Measurements from ENCODE around the gene NUDT7.

DNA sequence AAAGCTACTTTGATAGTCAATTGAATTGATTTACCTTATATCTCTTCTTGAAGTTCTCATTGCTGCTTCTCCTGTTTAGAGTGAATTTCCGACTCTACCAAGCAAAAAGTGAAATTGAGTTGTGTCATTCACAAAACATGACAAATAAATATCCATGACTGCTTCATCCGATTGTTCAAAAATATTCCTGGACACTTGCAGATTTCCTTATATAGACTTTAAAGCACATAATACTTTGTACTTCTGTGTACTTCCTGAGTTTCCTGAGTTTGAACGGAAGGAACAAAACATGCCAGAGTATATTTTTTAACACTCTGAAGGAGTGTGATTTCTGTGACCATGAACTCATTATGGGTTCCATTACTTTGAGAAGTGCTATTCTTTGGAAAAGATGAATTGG lies 45.5 kb downstream of the NUDT7 start:
- TF ChIP-seq, protein P1, sequence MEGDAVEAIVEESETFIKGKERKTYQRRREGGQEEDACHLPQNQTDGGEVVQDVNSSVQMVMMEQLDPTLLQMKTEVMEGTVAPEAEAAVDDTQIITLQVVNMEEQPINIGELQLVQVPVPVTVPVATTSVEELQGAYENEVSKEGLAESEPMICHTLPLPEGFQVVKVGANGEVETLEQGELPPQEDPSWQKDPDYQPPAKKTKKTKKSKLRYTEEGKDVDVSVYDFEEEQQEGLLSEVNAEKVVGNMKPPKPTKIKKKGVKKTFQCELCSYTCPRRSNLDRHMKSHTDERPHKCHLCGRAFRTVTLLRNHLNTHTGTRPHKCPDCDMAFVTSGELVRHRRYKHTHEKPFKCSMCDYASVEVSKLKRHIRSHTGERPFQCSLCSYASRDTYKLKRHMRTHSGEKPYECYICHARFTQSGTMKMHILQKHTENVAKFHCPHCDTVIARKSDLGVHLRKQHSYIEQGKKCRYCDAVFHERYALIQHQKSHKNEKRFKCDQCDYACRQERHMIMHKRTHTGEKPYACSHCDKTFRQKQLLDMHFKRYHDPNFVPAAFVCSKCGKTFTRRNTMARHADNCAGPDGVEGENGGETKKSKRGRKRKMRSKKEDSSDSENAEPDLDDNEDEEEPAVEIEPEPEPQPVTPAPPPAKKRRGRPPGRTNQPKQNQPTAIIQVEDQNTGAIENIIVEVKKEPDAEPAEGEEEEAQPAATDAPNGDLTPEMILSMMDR (IDR thresholded peaks at IDR 0.05) = no peak
- TF ChIP-seq POLR2AphosphoS5 (IDR thresholded peaks at IDR 0.05; ENCODE audit: insufficient read depth in 1 of 2, low read depth in 1 of 2) = no peak
- no peak for TF ChIP-seq POLR2A (IDR thresholded peaks at IDR 0.05)
